ENCODE results near the gene NSMCE1.

DNA sequence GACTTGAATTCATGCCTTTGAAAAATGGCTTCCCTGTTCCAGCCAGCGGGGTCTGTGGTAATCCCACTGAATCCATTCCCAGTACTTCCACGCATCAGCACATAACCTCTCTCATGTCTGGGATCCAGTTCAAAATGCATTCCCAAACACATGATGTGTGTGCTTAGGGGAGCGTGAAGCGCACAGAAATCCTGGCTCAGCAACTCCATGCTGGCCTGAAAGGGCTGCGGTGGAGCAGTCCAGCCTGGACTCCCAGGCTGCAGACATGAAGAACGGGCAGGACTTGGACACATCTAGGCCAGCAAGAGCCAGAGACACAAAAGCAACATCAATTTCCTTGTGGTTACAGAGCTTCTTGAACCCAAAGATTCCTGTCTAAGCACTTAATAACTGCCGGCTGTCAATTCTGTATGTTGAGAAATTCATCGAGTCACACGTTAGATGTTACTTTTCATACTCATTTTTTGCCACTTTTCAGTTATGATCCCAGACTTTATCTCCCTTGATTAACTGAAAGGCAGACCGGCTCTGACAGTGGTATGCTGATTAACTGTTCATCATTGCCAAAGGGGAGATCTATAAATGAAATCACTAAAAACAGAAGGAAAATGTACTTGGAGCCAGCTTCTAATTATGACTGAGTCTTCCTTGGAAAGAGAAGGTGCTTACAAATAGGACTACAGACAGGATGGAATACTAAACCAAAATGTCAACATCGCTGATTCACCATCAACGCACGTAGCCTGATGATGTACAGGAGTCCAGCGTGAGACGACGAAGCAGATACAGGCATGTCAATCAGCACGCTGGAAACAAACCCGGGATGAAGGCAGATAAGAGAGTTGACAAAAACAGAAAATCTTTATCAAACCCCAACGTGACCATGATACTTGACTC lies 23.0 kb downstream of the NSMCE1 start:
- TF ChIP-seq, protein P1, sequence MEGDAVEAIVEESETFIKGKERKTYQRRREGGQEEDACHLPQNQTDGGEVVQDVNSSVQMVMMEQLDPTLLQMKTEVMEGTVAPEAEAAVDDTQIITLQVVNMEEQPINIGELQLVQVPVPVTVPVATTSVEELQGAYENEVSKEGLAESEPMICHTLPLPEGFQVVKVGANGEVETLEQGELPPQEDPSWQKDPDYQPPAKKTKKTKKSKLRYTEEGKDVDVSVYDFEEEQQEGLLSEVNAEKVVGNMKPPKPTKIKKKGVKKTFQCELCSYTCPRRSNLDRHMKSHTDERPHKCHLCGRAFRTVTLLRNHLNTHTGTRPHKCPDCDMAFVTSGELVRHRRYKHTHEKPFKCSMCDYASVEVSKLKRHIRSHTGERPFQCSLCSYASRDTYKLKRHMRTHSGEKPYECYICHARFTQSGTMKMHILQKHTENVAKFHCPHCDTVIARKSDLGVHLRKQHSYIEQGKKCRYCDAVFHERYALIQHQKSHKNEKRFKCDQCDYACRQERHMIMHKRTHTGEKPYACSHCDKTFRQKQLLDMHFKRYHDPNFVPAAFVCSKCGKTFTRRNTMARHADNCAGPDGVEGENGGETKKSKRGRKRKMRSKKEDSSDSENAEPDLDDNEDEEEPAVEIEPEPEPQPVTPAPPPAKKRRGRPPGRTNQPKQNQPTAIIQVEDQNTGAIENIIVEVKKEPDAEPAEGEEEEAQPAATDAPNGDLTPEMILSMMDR (IDR thresholded peaks at IDR 0.05; ENCODE audit: insufficient read depth, low read length), result no peak
- TF ChIP-seq POLR2AphosphoS5 (IDR thresholded peaks at IDR 0.05; ENCODE audit: low read depth), result no peak
- TF ChIP-seq SPI1 (IDR thresholded peaks at IDR 0.05; ENCODE audit: borderline replicate concordance, low read depth), result no peak
- TF ChIP-seq, protein P2, sequence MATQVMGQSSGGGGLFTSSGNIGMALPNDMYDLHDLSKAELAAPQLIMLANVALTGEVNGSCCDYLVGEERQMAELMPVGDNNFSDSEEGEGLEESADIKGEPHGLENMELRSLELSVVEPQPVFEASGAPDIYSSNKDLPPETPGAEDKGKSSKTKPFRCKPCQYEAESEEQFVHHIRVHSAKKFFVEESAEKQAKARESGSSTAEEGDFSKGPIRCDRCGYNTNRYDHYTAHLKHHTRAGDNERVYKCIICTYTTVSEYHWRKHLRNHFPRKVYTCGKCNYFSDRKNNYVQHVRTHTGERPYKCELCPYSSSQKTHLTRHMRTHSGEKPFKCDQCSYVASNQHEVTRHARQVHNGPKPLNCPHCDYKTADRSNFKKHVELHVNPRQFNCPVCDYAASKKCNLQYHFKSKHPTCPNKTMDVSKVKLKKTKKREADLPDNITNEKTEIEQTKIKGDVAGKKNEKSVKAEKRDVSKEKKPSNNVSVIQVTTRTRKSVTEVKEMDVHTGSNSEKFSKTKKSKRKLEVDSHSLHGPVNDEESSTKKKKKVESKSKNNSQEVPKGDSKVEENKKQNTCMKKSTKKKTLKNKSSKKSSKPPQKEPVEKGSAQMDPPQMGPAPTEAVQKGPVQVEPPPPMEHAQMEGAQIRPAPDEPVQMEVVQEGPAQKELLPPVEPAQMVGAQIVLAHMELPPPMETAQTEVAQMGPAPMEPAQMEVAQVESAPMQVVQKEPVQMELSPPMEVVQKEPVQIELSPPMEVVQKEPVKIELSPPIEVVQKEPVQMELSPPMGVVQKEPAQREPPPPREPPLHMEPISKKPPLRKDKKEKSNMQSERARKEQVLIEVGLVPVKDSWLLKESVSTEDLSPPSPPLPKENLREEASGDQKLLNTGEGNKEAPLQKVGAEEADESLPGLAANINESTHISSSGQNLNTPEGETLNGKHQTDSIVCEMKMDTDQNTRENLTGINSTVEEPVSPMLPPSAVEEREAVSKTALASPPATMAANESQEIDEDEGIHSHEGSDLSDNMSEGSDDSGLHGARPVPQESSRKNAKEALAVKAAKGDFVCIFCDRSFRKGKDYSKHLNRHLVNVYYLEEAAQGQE (IDR thresholded peaks at IDR 0.05; ENCODE audit: insufficient replicate concordance, low read depth), result no peak
